Choroid plexus epithelial cell (primary cell): ENCODE measurements around the gene ARMH3.
A peak's percentile ranks its signal among the peaks of the same experiment; 100 is the strongest.

Experiments
- DNase-seq: peaks from one replicate; pipeline ENCODE4 v3.0.0-alpha.2; 2010; ENCODE audit warnings: low read depth
- H3K4me3 ChIP-seq: 2 replicates; pipeline ENCODE4 v1.5.1; 2011; ENCODE audit warnings: low read depth, mild to moderate bottlenecking, control low read depth, low read length, moderate library complexity
- CTCF ChIP-seq: conservative IDR thresholded peaks from 2 replicates; pipeline ENCODE4 v1.5.1; 2011; ENCODE audit warnings: low read depth, mild to moderate bottlenecking, control low read depth, inconsistent platforms, low read length, moderate library complexity

The ARMH3 gene

GRCh38 chr10:101848408-101848807 is 207.6 kb downstream of the ARMH3 start:
- DNase-seq, result peak; percentile 28
- H3K4me3 ChIP-seq, result no peak overlapping the region
- TF ChIP-seq CTCF, result no peak

- H3K4me3 ChIP-seq, result no peak overlapping the region
- DNase-seq, result no peak
- TF ChIP-seq CTCF, result no peak
Measured at GRCh38 chr10:101845893-101846292, 210.1 kb downstream of the ARMH3 start.

GRCh38 chr10:101843032-101844021 is 212.6 kb downstream of the ARMH3 start, which contains the start of gene KCNIP2:
TSS of gene KCNIP2 (minus strand) at chr10:101843800. CDS start at chr10:101843568, 232 bp downstream.
- DNase-seq, result no peak
- peak; percentile 57 for TF ChIP-seq CTCF
- H3K4me3 ChIP-seq, result peak within 1 kb of the TSS; percentile 40

- no peak for DNase-seq
- no peak for TF ChIP-seq CTCF
- no peak overlapping the region for H3K4me3 ChIP-seq
Measured at GRCh38 chr10:101841826-101842225, 214.1 kb downstream of the ARMH3 start.

- H3K4me3 ChIP-seq, result peak overlapping the region; percentile 56
- peak; percentile 98 for TF ChIP-seq CTCF
- DNase-seq, result peak; percentile 90
Measured at GRCh38 chr10:101840741-101841453, 215.1 kb downstream of the ARMH3 start.

GRCh38 chr10:101840102-101840684 is 215.8 kb downstream of the ARMH3 start:
- no peak for TF ChIP-seq CTCF
- H3K4me3 ChIP-seq, result peak overlapping the region; percentile 56
- DNase-seq, result no peak
